ENCODE results near the gene TMEM158.

DNA sequence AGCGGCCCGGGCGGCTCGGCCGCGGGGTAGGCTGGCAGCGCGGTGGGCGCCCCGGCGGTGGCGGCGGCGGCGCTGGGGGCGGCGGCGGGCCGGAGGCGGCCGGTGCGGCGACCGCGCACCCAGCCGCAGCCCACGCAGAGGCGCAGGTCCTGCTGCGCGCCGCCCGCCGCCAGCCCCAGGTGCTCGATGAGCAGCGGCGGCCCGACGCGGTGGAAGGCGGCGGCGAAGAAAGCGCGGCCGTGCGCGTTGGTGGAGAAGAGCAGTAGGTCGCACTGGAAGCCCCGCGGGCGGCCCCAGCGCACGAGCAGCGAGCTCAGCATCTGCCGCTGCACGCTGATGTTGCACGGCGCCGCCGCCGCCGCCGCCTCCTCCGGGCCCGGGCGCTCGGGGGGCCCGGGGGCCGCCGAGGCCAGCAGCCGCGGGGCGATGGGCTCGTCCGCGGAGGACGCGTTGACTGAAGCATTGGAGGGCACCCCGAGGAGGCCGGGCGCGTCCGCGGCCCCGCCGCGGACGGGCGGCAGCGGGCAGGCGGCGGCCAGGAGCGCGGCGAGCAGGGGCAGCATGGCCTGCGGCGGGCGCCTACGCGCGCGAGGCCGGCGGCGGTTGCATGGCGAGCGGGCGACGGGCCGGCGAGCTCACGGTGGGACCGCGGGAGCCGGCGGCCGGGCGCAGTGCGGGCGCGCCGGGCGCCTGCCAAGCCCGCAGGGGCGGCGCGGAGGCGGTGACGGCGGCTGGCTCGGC, 452 bp downstream of the TMEM158 start:
- TF ChIP-seq CTCF (IDR thresholded peaks at IDR 0.05; ENCODE audit: low read depth, low read length) (no peak), EZH2phosphoT487 (IDR thresholded peaks at IDR 0.05; ENCODE audit: low read depth) (no peak)

All from OCI-LY3 (cell line).